GM12874 (cell line): ENCODE measurements around the gene RPL9.

Source experiments
- CTCF ChIP-seq: IDR thresholded peaks from 2 replicates; pipeline ENCODE4 v1.5.1; 2011; ENCODE audit warnings: low read depth, mild to moderate bottlenecking, control low read depth, low read length, moderate library complexity; ENCODE audit not compliant: insufficient read depth

Gene RPL9

GRCh38 chr4:39476187-39476895, 17.6 kb upstream of the RPL9 start:
- TF ChIP-seq CTCF: no peak

- TF ChIP-seq CTCF: no peak
Measured at GRCh38 chr4:39472396-39472795, 13.7 kb upstream of the RPL9 start.

- TF ChIP-seq CTCF: no peak
Measured at GRCh38 chr4:39470402-39470801, 11.7 kb upstream of the RPL9 start.

- TF ChIP-seq CTCF: peak; percentile 54
Measured at GRCh38 chr4:39469429-39470077, 10.8 kb upstream of the RPL9 start.

- TF ChIP-seq CTCF: no peak
Measured at GRCh38 chr4:39467464-39467863, 8.7 kb upstream of the RPL9 start.

- no peak for TF ChIP-seq CTCF
Measured at GRCh38 chr4:39466747-39467146, 8.0 kb upstream of the RPL9 start.

- TF ChIP-seq CTCF: no peak
Measured at GRCh38 chr4:39464886-39465501, 6.3 kb upstream of the RPL9 start.
